Measurements from ENCODE around the gene SMC5. TPM values are rescaled to one million over a fixed set of nuclear protein-coding genes. Genes with fewer than 3 reads are reported as not detected.
A peak's percentile ranks its signal among the peaks of the same experiment; 100 is the strongest.

SMC5 gene
- polyA plus RNA-seq (2013, experiment 1 of 2): 22.6 TPM
- 22.2 TPM for polyA plus RNA-seq (2013, experiment 2 of 2)

DNA sequence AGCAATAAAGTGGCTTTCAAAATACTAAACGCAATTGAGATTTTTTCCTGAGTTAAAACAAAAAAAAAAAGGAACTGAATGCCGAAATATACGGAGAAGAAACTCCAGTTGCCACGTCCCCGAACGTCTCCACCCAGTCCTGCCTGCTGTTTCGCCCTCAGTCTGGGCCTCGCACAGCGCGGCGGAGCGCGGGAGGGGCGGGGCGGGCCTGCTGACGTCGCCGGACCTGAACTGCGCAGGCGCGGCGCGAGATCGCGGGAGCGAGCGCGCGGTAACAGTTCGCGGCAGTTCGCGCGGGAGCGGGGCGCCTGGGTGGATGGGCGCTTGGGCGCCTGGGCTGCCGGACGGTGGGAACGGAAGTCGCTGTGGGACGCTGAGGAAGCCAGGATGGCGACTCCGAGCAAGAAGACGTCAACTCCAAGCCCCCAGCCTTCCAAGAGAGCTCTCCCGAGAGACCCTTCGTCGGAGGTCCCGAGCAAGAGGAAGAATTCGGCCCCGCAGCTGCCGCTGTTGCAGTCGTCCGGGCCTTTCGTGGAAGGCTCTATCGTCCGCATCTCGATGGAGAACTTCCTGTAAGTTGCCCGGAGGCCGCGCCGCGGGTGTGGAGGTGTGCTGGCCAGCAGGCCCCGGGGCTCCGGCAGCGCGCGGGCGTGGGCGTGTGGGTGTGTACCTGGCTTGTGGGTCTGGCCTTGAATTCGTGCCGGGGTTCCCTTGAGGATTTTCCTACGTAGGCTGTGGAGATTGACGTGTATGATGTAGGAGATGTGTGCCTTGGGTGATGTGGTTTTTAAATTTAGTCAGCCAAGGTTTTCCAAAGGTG is at the start of gene SMC5:
SMC5 (plus strand) TSS at position 287 of the 820 bp plus-strand sequence; CDS start at position 388, 101 bp downstream.
- peak within 1 kb of the TSS; percentile 99 for H4K91ac ChIP-seq (ENCODE audit: low read length)
- H3K14ac ChIP-seq (ENCODE audit: low read length in 2 of 2): peak within 1 kb of the TSS in 1 of 2 experiments; percentile 96
- H3K9me3 ChIP-seq (ENCODE audit: control insufficient read depth, low read length): no peaks in the 10 kb centered on the region
- H3K36me3 ChIP-seq (ENCODE audit: control insufficient read depth in 1 of 2, insufficient read depth in 2 of 2, low read depth in 1 of 2, low read length in 2 of 2): peaks cover 0 to 19% of the 10 kb centered on the region in 2 experiments
- H2BK120ac ChIP-seq (ENCODE audit: low read depth, low read length): peak within 1 kb of the TSS; percentile 86
- peak within 1 kb of the TSS; percentile 53 for H2AK5ac ChIP-seq (ENCODE audit: low read length, severe bottlenecking)
- peaks cover 6% of the 10 kb centered on the region for H3K79me1 ChIP-seq (replicated peaks; ENCODE audit: low read length, poor library complexity, severe bottlenecking)
- peak within 1 kb of the TSS; percentile 97 for H3K9ac ChIP-seq (ENCODE audit: low read length)
- peak within 1 kb of the TSS; percentile 62 for H2BK15ac ChIP-seq (ENCODE audit: low read depth, poor library complexity, severe bottlenecking)
- peak within 1 kb of the TSS; percentile 71 for H2BK5ac ChIP-seq (ENCODE audit: low read depth, low read length, poor library complexity, severe bottlenecking)
- peak within 1 kb of the TSS; percentile 90 to 98 for H3K4ac ChIP-seq (ENCODE audit: low read depth in 1 of 2, low read length in 2 of 2)
- peak within 1 kb of the TSS; percentile 75 for H3K4me2 ChIP-seq (ENCODE audit: low read length, poor library complexity, severe bottlenecking)
- peaks cover 15% of the 10 kb centered on the region for H3K4me1 ChIP-seq (ENCODE audit: control insufficient read depth, insufficient read depth, low read depth, low read length)
- H3K23ac ChIP-seq (ENCODE audit: low read length in 2 of 2): peak within 1 kb of the TSS in 1 of 2 experiments; percentile 93
- WGBS: under 1% methylated on average over 61 of the region's 75 CpGs
- peak within 1 kb of the TSS; percentile 88 to 96 for H3K18ac ChIP-seq (ENCODE audit: low read depth in 1 of 2, low read length in 2 of 2)
- H2BK12ac ChIP-seq (ENCODE audit: low read length in 2 of 2): peak within 1 kb of the TSS; percentile 48 to 55
- peak within 1 kb of the TSS; percentile 96 for H3K27ac ChIP-seq (ENCODE audit: low read length, poor library complexity, severe bottlenecking)
- H3K4me3 ChIP-seq (ENCODE audit: insufficient read depth in 1 of 2, low read depth in 1 of 2, low read length in 2 of 2): peak within 1 kb of the TSS; percentile 67 to 97
- peak; percentile 91 for DNase-seq
- no peaks in the 10 kb centered on the region for H3K27me3 ChIP-seq (ENCODE audit: control insufficient read depth in 1 of 2, insufficient read depth in 1 of 2, low read length in 2 of 2)
- H2AFZ ChIP-seq (ENCODE audit: low read depth, low read length): peak within 1 kb of the TSS; percentile 46
- peak within 1 kb of the TSS; percentile 99 for H4K8ac ChIP-seq (ENCODE audit: low read length)

DNA sequence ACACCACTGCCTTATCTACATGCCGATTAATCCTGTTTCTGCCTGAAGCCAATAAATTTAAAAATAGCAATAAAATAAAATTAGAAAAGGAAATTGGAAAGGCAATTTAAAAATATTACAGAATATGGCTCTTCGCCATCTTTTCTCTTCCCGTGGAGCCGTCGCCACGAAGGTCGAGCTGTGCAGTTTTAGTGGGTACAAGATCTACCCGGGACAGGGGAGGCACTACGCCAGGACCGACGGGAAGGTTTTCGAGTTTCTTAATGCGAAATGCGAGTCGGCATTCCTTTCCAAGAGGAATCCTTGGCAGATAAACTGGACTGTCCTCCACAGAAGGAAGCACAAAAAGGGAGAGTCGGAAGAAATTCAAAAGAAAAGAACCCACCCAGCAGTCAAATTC is 41.7 kb upstream of the SMC5 start:
- DNase-seq: no peak
- Histone ChIP-seq H3K18ac (ENCODE audit: low read depth in 1 of 2, low read length in 2 of 2) (no peak overlapping the region), H2BK12ac (ENCODE audit: low read length in 2 of 2) (no peak overlapping the region), H2BK15ac (ENCODE audit: low read depth, poor library complexity, severe bottlenecking) (no peak overlapping the region), H3K4me2 (ENCODE audit: low read length, poor library complexity, severe bottlenecking) (no peak overlapping the region), H3K79me1 (replicated peaks; ENCODE audit: low read length, poor library complexity, severe bottlenecking) (peaks cover 43% of the 10 kb centered on the region), H3K27me3 (ENCODE audit: control insufficient read depth in 1 of 2, insufficient read depth in 1 of 2, low read length in 2 of 2) (no peaks in the 10 kb centered on the region), H2AK5ac (ENCODE audit: low read length, severe bottlenecking) (no peak overlapping the region), H2BK5ac (ENCODE audit: low read depth, low read length, poor library complexity, severe bottlenecking) (no peak overlapping the region), H3K27ac (ENCODE audit: low read length, poor library complexity, severe bottlenecking) (no peak overlapping the region), H4K91ac (ENCODE audit: low read length) (no peak overlapping the region), H3K4ac (ENCODE audit: low read depth in 1 of 2, low read length in 2 of 2) (no peak overlapping the region), H3K14ac (ENCODE audit: low read length in 2 of 2) (no peak overlapping the region), H3K9me3 (ENCODE audit: control insufficient read depth, low read length) (peaks cover 8% of the 10 kb centered on the region), H4K8ac (ENCODE audit: low read length) (no peak overlapping the region), H3K36me3 (ENCODE audit: control insufficient read depth in 1 of 2, insufficient read depth in 2 of 2, low read depth in 1 of 2, low read length in 2 of 2) (peaks cover 4 to 18% of the 10 kb centered on the region in 2 experiments), H3K23ac (ENCODE audit: low read length in 2 of 2) (no peak overlapping the region), H2AFZ (ENCODE audit: low read depth, low read length) (no peak overlapping the region), H3K4me1 (ENCODE audit: control insufficient read depth, insufficient read depth, low read depth, low read length) (no peaks in the 10 kb centered on the region), H3K4me3 (ENCODE audit: insufficient read depth in 1 of 2, low read depth in 1 of 2, low read length in 2 of 2) (no peak overlapping the region), H3K9ac (ENCODE audit: low read length) (no peak overlapping the region), H2BK120ac (ENCODE audit: low read depth, low read length) (no peak overlapping the region)
- WGBS: 98% methylated on average over 15 of the region's 16 CpGs

DNA sequence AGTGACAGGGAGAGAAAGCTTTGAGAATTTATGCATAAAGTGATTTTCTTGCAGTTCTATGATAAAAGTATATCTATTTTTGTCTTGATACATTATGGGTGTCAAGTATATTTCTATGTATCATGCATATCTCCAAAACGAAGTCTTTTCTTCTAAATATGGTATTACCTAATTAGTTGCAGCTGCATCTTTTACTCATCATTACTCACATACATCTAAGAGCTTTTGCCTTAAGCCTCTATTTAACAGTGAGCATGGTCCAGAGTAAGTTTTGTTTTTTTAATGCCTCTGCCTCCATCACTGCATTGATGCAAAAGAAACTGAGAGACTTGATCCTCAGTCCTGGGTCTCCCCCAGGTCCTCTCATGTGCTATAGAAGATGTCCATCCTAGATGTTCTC is 40.0 kb upstream of the SMC5 start:
- Histone ChIP-seq H3K36me3 (ENCODE audit: control insufficient read depth in 1 of 2, insufficient read depth in 2 of 2, low read depth in 1 of 2, low read length in 2 of 2) (peaks cover 0 to 11% of the 10 kb centered on the region in 2 experiments), H2AFZ (ENCODE audit: low read depth, low read length) (no peak overlapping the region), H3K4me2 (ENCODE audit: low read length, poor library complexity, severe bottlenecking) (no peak overlapping the region), H3K14ac (ENCODE audit: low read length in 2 of 2) (no peak overlapping the region), H2BK15ac (ENCODE audit: low read depth, poor library complexity, severe bottlenecking) (no peak overlapping the region), H4K8ac (ENCODE audit: low read length) (no peak overlapping the region), H4K91ac (ENCODE audit: low read length) (no peak overlapping the region), H2AK5ac (ENCODE audit: low read length, severe bottlenecking) (no peak overlapping the region), H2BK5ac (ENCODE audit: low read depth, low read length, poor library complexity, severe bottlenecking) (no peak overlapping the region), H3K27me3 (ENCODE audit: control insufficient read depth in 1 of 2, insufficient read depth in 1 of 2, low read length in 2 of 2) (no peaks in the 10 kb centered on the region), H2BK120ac (ENCODE audit: low read depth, low read length) (no peak overlapping the region), H3K27ac (ENCODE audit: low read length, poor library complexity, severe bottlenecking) (no peak overlapping the region), H3K4me1 (ENCODE audit: control insufficient read depth, insufficient read depth, low read depth, low read length) (no peaks in the 10 kb centered on the region), H3K9me3 (ENCODE audit: control insufficient read depth, low read length) (no peaks in the 10 kb centered on the region), H3K23ac (ENCODE audit: low read length in 2 of 2) (no peak overlapping the region), H3K18ac (ENCODE audit: low read depth in 1 of 2, low read length in 2 of 2) (no peak overlapping the region), H3K4ac (ENCODE audit: low read depth in 1 of 2, low read length in 2 of 2) (no peak overlapping the region), H2BK12ac (ENCODE audit: low read length in 2 of 2) (no peak overlapping the region), H3K79me1 (replicated peaks; ENCODE audit: low read length, poor library complexity, severe bottlenecking) (peaks cover 35% of the 10 kb centered on the region), H3K4me3 (ENCODE audit: insufficient read depth in 1 of 2, low read depth in 1 of 2, low read length in 2 of 2) (no peak overlapping the region), H3K9ac (ENCODE audit: low read length) (no peak overlapping the region)
- DNase-seq: no peak
- 44% methylated on average over 1 of the region's 1 CpG for WGBS

GRCh38 chr9:70220216-70220615 is 38.6 kb upstream of the SMC5 start:
- Histone ChIP-seq H3K23ac (ENCODE audit: low read length in 2 of 2) (no peak overlapping the region), H4K8ac (ENCODE audit: low read length) (no peak overlapping the region), H3K4me2 (ENCODE audit: low read length, poor library complexity, severe bottlenecking) (no peak overlapping the region), H3K79me1 (replicated peaks; ENCODE audit: low read length, poor library complexity, severe bottlenecking) (peaks cover 32% of the 10 kb centered on the region), H3K9me3 (ENCODE audit: control insufficient read depth, low read length) (no peaks in the 10 kb centered on the region), H2BK120ac (ENCODE audit: low read depth, low read length) (no peak overlapping the region), H3K14ac (ENCODE audit: low read length in 2 of 2) (no peak overlapping the region), H2AFZ (ENCODE audit: low read depth, low read length) (no peak overlapping the region), H3K4ac (ENCODE audit: low read depth in 1 of 2, low read length in 2 of 2) (no peak overlapping the region), H3K27me3 (ENCODE audit: control insufficient read depth in 1 of 2, insufficient read depth in 1 of 2, low read length in 2 of 2) (no peaks in the 10 kb centered on the region), H2BK5ac (ENCODE audit: low read depth, low read length, poor library complexity, severe bottlenecking) (no peak overlapping the region), H2AK5ac (ENCODE audit: low read length, severe bottlenecking) (no peak overlapping the region), H3K9ac (ENCODE audit: low read length) (no peak overlapping the region), H3K18ac (ENCODE audit: low read depth in 1 of 2, low read length in 2 of 2) (no peak overlapping the region), H3K4me3 (ENCODE audit: insufficient read depth in 1 of 2, low read depth in 1 of 2, low read length in 2 of 2) (no peak overlapping the region), H3K4me1 (ENCODE audit: control insufficient read depth, insufficient read depth, low read depth, low read length) (no peaks in the 10 kb centered on the region), H2BK15ac (ENCODE audit: low read depth, poor library complexity, severe bottlenecking) (no peak overlapping the region), H2BK12ac (ENCODE audit: low read length in 2 of 2) (no peak overlapping the region), H4K91ac (ENCODE audit: low read length) (no peak overlapping the region), H3K36me3 (ENCODE audit: control insufficient read depth in 1 of 2, insufficient read depth in 2 of 2, low read depth in 1 of 2, low read length in 2 of 2) (peaks cover 0 to 13% of the 10 kb centered on the region in 2 experiments), H3K27ac (ENCODE audit: low read length, poor library complexity, severe bottlenecking) (no peak overlapping the region)
- 91% methylated on average over 1 of the region's 2 CpGs for WGBS
- no peak for DNase-seq

Measured in mesenchymal stem cell (in vitro differentiated cells and primary cell).